Suprapubic skin (tissue), 4 donors: ENCODE measurements around the gene TFF2.

Experiments used
- EP300 ChIP-seq: sonication (generic); formaldehyde crosslinking; IDR thresholded peaks from one replicate; pipeline ENCODE4 v1.6.1; 2017; ENCODE audit warnings: antibody characterized with exemption
- POLR2A ChIP-seq, 2 donors: fragments of 450-650 bp; IDR thresholded peaks; one replicate each; pipeline ENCODE4 v1.6.1; 2017; ENCODE audit warnings: antibody characterized with exemption in 2 of 2, mild to moderate bottlenecking in 2 of 2, moderate library complexity in 2 of 2
- POLR2AphosphoS5 ChIP-seq, 3 donors: sonication (generic); formaldehyde crosslinking; IDR thresholded peaks; one replicate each; pipeline ENCODE4 v1.6.1; 2017; ENCODE audit warnings: antibody characterized with exemption in 3 of 3

GRCh38 chr21:42363312-42363711, 12.5 kb upstream of the TFF2 start:
- TF ChIP-seq POLR2AphosphoS5 (IDR thresholded peaks at IDR 0.05) (no peak), EP300 (no peak), POLR2A (IDR thresholded peaks at IDR 0.05) (no peak)
